GM19468 (cell line): Measurements from ENCODE around the gene EEF2K.
"Not testable (repeated sequence)": the region's sequence is repeated elsewhere in the genome, so short reads cannot be mapped to it uniquely, and the experiment has no call there.

ENCODE experiments used
- ATAC-seq: cut with Tn5 transposase; IDR thresholded peaks from one replicate; pipeline ENCODE4 v1.9.1; 2021; ENCODE audit warnings: mild to moderate bottlenecking, moderate library complexity, moderate number of reproducible peaks; ENCODE audit not compliant: unreplicated experiment; ENCODE audit errors: extremely low read depth

The EEF2K gene

GRCh38 chr16:22207715-22208360 lies 1.8 kb downstream of the EEF2K start:
- ATAC-seq: no peak

- ATAC-seq: no peak
These were observed 4.2 kb downstream of the EEF2K start for GRCh38 chr16:22210285-22210684.

GRCh38 chr16:22210854-22211253 lies 4.8 kb downstream of the EEF2K start:
- ATAC-seq: no peak

- no peak for ATAC-seq
These were observed 7.2 kb downstream of the EEF2K start for GRCh38 chr16:22213236-22213635.

DNA sequence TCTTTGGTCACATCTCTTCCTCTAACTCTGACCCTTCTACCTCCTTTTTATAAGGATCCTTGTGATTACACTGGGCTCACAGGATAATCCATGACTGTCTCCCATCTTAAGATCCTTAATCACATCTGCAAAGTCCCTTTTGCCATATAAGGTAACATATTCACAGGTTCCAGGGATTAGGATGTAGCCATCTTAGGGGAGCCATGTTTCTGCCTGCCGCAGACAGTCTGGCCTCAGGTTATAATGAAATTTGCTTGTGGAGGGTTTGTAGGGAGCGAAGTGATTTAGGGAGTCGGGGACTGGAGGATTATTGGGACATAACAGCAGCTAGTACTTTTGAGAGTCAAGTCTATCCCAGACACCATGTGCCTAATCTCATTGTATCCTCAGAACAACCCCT lies 7.7 kb downstream of the EEF2K start:
- ATAC-seq: no peak

DNA sequence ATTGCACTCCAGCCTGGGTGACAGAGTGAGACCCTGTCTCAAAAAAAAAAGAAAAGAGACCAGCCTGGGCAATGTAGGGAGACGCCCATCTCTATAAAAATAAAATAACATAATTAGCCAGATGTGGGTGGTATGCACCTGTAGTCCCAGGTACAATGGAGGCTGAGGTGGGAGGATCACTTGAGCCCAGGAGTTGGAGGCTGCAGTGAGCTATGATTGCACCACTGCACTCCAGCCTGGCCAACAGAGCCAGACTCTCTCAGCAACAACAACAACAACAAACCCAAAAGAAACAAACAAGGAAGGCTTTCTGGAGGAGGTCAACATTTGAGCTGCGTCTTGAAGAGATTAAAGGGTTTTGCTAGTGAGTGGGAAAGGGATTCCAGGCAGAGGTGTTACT lies 8.3 kb downstream of the EEF2K start:
- ATAC-seq: no peak

DNA sequence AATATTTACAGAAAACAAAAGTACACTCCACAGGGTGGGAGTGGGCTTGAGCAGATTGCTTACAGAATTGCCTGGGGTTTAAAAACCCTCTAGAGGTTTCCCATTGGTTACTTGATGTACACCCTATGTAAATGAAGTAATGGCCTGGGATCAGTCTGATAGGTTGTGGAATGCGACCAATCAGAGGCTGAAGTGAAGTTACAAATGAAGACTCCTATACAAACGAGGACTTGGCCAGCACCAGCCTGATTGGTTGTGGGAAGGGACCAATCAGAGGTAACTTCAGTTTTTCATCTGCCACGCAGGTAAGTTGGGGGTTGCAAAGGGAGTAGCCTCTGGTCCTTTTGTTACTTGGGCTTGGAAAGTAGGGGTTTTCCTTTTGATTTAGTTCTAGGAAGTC lies 8.8 kb downstream of the EEF2K start:
- ATAC-seq: no peak

- no peak for ATAC-seq
These were observed 10.2 kb downstream of the EEF2K start for GRCh38 chr16:22216191-22216831.

GRCh38 chr16:22216832-22217225 lies 10.8 kb downstream of the EEF2K start:
- ATAC-seq: not testable (repeated sequence)

- ATAC-seq: peak; percentile 41
These were observed 12.0 kb downstream of the EEF2K start for GRCh38 chr16:22217890-22218730.

DNA sequence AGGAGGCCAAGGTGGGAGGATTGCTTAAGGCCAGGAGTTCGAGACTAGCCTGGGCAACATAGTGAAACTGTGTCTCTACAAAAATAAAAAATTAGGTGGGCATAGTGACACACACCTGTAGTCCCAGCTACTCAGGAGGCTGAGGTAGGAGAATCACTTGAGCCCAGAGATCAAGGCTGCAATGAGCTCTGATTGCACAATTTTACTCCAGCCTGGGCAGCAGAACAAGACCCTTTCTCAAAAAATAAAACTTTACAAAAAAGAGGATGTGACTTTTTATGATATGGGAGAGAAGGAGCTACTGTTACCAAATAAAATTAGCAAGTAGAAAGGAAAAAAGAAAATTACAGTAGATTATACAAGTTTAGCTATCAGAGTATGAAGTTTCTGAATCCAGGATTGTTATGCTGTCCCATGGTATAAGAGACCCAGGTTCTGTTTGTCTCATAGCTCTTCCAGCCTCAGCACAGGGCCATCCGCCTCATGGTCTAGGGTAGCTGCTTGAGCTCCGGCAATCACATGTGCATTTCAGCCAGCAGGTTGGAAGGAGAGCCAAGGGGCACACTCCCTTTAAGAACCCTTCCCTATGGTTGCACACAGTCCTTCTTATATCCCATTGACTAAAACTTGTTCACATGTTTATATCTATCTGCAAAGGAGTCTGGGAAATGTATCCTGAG lies 13.5 kb downstream of the EEF2K start:
- no peak for ATAC-seq

GRCh38 chr16:22220069-22220440 lies 14.0 kb downstream of the EEF2K start:
- no peak for ATAC-seq

GRCh38 chr16:22220714-22221113 lies 14.6 kb downstream of the EEF2K start:
- ATAC-seq: no peak

GRCh38 chr16:22222006-22222405 lies 15.9 kb downstream of the EEF2K start:
- no peak for ATAC-seq

DNA sequence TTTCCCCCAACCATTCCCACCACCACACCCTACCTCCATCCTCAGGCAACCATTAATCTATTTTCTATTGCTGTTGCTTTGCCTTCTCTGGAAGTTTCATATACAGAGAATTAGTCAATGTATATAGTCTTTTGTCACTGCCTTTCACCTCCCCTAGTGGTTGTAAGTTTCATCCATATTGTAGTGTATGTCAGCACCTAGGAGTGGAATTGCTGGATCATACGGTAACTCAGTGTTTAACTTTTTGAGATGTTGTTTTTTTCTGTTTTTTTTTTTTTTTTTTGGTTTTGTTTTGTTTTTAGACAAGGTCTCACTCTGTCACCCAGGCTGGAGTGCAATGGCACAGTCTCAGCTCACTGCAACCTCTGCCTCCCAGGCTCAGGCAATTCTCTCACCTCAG lies 16.9 kb downstream of the EEF2K start:
- ATAC-seq: no peak

DNA sequence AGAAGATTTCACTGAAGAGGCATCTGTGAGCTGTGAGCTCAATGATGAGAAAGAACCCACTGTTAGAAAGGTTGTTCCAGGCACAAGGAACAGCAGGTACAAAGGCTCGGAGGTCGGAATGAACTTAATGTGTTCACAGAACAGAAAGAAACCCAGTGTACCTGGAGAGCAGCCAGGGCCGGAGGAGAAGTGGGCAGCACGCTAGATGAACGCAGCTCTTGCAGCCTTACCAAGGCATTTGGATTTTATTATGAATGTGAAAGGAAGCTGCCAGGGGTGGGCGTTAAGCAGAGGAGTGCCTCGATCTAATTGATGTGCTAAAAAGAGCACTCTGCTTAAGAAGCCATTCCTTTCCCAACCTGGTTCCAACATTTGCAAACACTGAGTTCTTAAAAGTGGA lies 19.0 kb downstream of the EEF2K start:
- ATAC-seq: no peak

- no peak for ATAC-seq
These were observed 23.8 kb downstream of the EEF2K start for GRCh38 chr16:22229889-22230288.

GRCh38 chr16:22232277-22233036 lies 26.4 kb downstream of the EEF2K start:
- no peak for ATAC-seq

DNA sequence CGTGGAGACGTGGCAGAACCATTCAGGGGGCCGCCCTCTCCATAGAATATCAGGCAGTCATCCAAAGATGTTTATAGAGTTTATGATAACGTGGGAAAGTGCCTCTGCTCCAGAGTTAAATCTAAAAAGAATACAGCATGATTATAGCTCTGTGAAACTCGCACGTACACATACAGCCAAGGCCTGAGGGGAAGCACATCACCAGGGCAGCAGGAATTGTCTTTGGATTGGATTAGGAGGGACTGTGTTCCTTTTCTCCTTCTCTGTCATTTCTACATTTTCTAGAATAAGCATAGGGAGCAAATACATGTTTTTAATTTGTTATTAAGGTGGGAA lies 26.9 kb downstream of the EEF2K start:
- no peak for ATAC-seq
